Measurements from ENCODE around the gene GTF2H3. TPM values are rescaled to one million over a fixed set of nuclear protein-coding genes. Genes with fewer than 3 reads are reported as not detected.
A peak's percentile ranks its signal among the peaks of the same experiment; 100 is the strongest.

The GTF2H3 gene
- total RNA-seq, 1 donor from 2014 or later: 23.0 TPM

GRCh38 chr12:123671876-123672275 lies 38.2 kb downstream of the GTF2H3 start:
- no peak overlapping the region for H3K27ac Mint-ChIP-seq (ENCODE audit: unreplicated experiment)
- H3K27me3 Mint-ChIP-seq (ENCODE audit: unreplicated experiment): peaks cover 1% of the 10 kb centered on the region
- no peaks in the 10 kb centered on the region for H3K4me1 Mint-ChIP-seq (ENCODE audit: low read depth, unreplicated experiment)
- no peaks in the 10 kb centered on the region for H3K9me3 Mint-ChIP-seq (ENCODE audit: unreplicated experiment)
- DNase-seq: no peak
- no peak for TF ChIP-seq CTCF (IDR thresholded peaks at IDR 0.05; ENCODE audit: partially characterized antibody, unreplicated experiment)
- H3K4me3 Mint-ChIP-seq (ENCODE audit: unreplicated experiment): peak overlapping the region; percentile 89
- H3K36me3 Mint-ChIP-seq (ENCODE audit: unreplicated experiment): no peaks in the 10 kb centered on the region

GRCh38 chr12:123675436-123675835 lies 41.8 kb downstream of the GTF2H3 start:
- Mint-ChIP-seq H3K36me3 (ENCODE audit: unreplicated experiment) (no peaks in the 10 kb centered on the region), H3K27me3 (ENCODE audit: unreplicated experiment) (peaks cover 1% of the 10 kb centered on the region), H3K27ac (ENCODE audit: unreplicated experiment) (no peak overlapping the region), H3K4me1 (ENCODE audit: low read depth, unreplicated experiment) (no peaks in the 10 kb centered on the region), H3K4me3 (ENCODE audit: unreplicated experiment) (no peak overlapping the region), H3K9me3 (ENCODE audit: unreplicated experiment) (no peaks in the 10 kb centered on the region)
- DNase-seq: no peak
- no peak for TF ChIP-seq CTCF (IDR thresholded peaks at IDR 0.05; ENCODE audit: partially characterized antibody, unreplicated experiment)

GRCh38 chr12:123676616-123677320 lies 43.1 kb downstream of the GTF2H3 start:
- H3K27me3 Mint-ChIP-seq (ENCODE audit: unreplicated experiment): peaks cover 1% of the 10 kb centered on the region
- H3K4me1 Mint-ChIP-seq (ENCODE audit: low read depth, unreplicated experiment): no peaks in the 10 kb centered on the region
- no peak for TF ChIP-seq CTCF (IDR thresholded peaks at IDR 0.05; ENCODE audit: partially characterized antibody, unreplicated experiment)
- no peak overlapping the region for H3K27ac Mint-ChIP-seq (ENCODE audit: unreplicated experiment)
- no peak for DNase-seq
- no peaks in the 10 kb centered on the region for H3K36me3 Mint-ChIP-seq (ENCODE audit: unreplicated experiment)
- H3K9me3 Mint-ChIP-seq (ENCODE audit: unreplicated experiment): peaks cover 4% of the 10 kb centered on the region
- H3K4me3 Mint-ChIP-seq (ENCODE audit: unreplicated experiment): no peak overlapping the region

GRCh38 chr12:123678981-123679380 lies 45.4 kb downstream of the GTF2H3 start:
- no peak for TF ChIP-seq CTCF (IDR thresholded peaks at IDR 0.05; ENCODE audit: partially characterized antibody, unreplicated experiment)
- Mint-ChIP-seq H3K9me3 (ENCODE audit: unreplicated experiment) (peaks cover 4% of the 10 kb centered on the region), H3K4me1 (ENCODE audit: low read depth, unreplicated experiment) (no peaks in the 10 kb centered on the region), H3K27ac (ENCODE audit: unreplicated experiment) (no peak overlapping the region), H3K36me3 (ENCODE audit: unreplicated experiment) (no peaks in the 10 kb centered on the region), H3K4me3 (ENCODE audit: unreplicated experiment) (no peak overlapping the region), H3K27me3 (ENCODE audit: unreplicated experiment) (peaks cover 1% of the 10 kb centered on the region)
- DNase-seq: no peak

GRCh38 chr12:123681605-123682004 lies 48.0 kb downstream of the GTF2H3 start:
- Mint-ChIP-seq H3K27ac (ENCODE audit: unreplicated experiment) (no peak overlapping the region), H3K4me1 (ENCODE audit: low read depth, unreplicated experiment) (no peaks in the 10 kb centered on the region), H3K9me3 (ENCODE audit: unreplicated experiment) (peaks cover 4% of the 10 kb centered on the region), H3K4me3 (ENCODE audit: unreplicated experiment) (no peak overlapping the region), H3K36me3 (ENCODE audit: unreplicated experiment) (no peaks in the 10 kb centered on the region), H3K27me3 (ENCODE audit: unreplicated experiment) (peaks cover 2% of the 10 kb centered on the region)
- DNase-seq: no peak
- TF ChIP-seq CTCF (IDR thresholded peaks at IDR 0.05; ENCODE audit: partially characterized antibody, unreplicated experiment): no peak

Data from glutamatergic neuron (in vitro differentiated cells).